HepG2 (cell line): ENCODE results near the gene SH3GL1. TPM values are rescaled to one million over a fixed set of nuclear protein-coding genes. Genes with fewer than 3 reads are reported as not detected.
A peak's percentile ranks its signal among the peaks of the same experiment; 100 is the strongest.

ENCODE experiments used
- ATAC-seq: fragments of 200-7000 bp; cut with Tn5 transposase; 3 replicates; pipeline ENCODE4 v1.9.1; 2020; ENCODE audit warnings: mild to moderate bottlenecking, moderate library complexity
- BruUV-seq: library from RNA; stranded (reverse); fragments of 400-500 nt; replicated peaks from 2 replicates; lab custom pipeline; 2021; lab: Mats Ljungman, UMichigan
- CTCF ChIA-PET: fragments of 300-600 bp; formaldehyde crosslinking; extraction: SDS; loops from one replicate; lab custom pipeline; 2021; ENCODE audit warnings: low total read pairs, inconsistent platforms, low intra/inter-chr PET ratio; lab: Yijun Ruan, JAX
- POLR2A ChIA-PET: fragments of 350-600 bp; sonication (Branson Sonifier 250); formaldehyde crosslinking; loops from one replicate; lab custom pipeline; 2020; ENCODE audit warnings: antibody characterized with exemption, inconsistent platforms; lab: Yijun Ruan, JAX
- DNase-seq: peaks from one replicate; pipeline ENCODE4 v3.0.0-alpha.2; 2015; ENCODE audit warnings: low spot score
- FAIRE-seq: peaks from 3 replicates; lab custom pipeline; 2011; peaks lifted over from hg19 to GRCh38; lab: Jason Lieb, UNC
- H2AFZ ChIP-seq: one replicate; pipeline ENCODE4 v1.6.1; 2011; ENCODE audit warnings: low read length, inconsistent platforms
- H3K27ac ChIP-seq: fragments of 300-600 bp; 3 replicates; pipeline ENCODE4 v1.8.0; 2011; ENCODE audit warnings: mixed run types, mild to moderate bottlenecking, mixed read lengths, low read length, inconsistent platforms; ENCODE audit not compliant: insufficient read depth; ENCODE audit errors: extremely low read length
- H3K27me3 ChIP-seq, 2 experiments: fragments of 200-600 bp in 1 of 2; 2 replicates in 1 of 2; 3 replicates in 1 of 2; pipeline versions ENCODE4 v1.6.0 to v1.8.0; 2011; ENCODE audit warnings: low read length in 2 of 2, mild to moderate bottlenecking in 2 of 2, moderate library complexity in 2 of 2, inconsistent platforms in 1 of 2; ENCODE audit not compliant: insufficient read depth in 2 of 2, control insufficient read depth in 1 of 2
- H3K36me3 ChIP-seq, 2 experiments: fragments of 200-600 bp in 1 of 2; replicated peaks in 1 of 2; 2 replicates in 1 of 2; 3 replicates in 1 of 2; pipeline versions ENCODE4 v1.5.1 to v1.8.0; 2011; ENCODE audit warnings: low read length in 2 of 2, inconsistent platforms in 1 of 2; ENCODE audit not compliant: insufficient read depth in 2 of 2, control insufficient read depth in 1 of 2
- H3K4me1 ChIP-seq: 2 replicates; pipeline ENCODE4 v1.5.1; 2012; ENCODE audit warnings: low read length, inconsistent platforms; ENCODE audit not compliant: insufficient read depth
- H3K4me2 ChIP-seq: 2 replicates; pipeline ENCODE4 v1.6.0; 2011; ENCODE audit warnings: low read depth, low read length, inconsistent platforms
- H3K4me3 ChIP-seq, 3 experiments: fragments of 200-600 bp in 1 of 3; sonication (generic), shearing (Covaris generic) in 1 of 3; replicated peaks in 1 of 3; 2 replicates each; pipeline ENCODE4 v1.5.1; 2011 to 2016; ENCODE audit warnings: low read length in 3 of 3, inconsistent platforms in 2 of 3, low read depth in 2 of 3, mild to moderate bottlenecking in 2 of 3, control low read depth in 1 of 3, mixed read lengths in 1 of 3; ENCODE audit not compliant: insufficient read depth in 1 of 3
- H3K79me2 ChIP-seq: one replicate; pipeline ENCODE4 v1.6.1; 2011; ENCODE audit warnings: low read length, inconsistent platforms; ENCODE audit not compliant: insufficient read depth
- H3K9ac ChIP-seq: 2 replicates; pipeline ENCODE4 v1.6.0; 2011; ENCODE audit warnings: mild to moderate bottlenecking, low read depth, low read length, inconsistent platforms; ENCODE audit not compliant: insufficient read depth
- H3K9me3 ChIP-seq: 2 replicates; pipeline ENCODE4 v1.5.1; 2012; ENCODE audit warnings: mild to moderate bottlenecking, low read length
- H4K20me1 ChIP-seq: 2 replicates; pipeline ENCODE4 v1.6.0; 2011; ENCODE audit warnings: inconsistent platforms, mild to moderate bottlenecking, low read length, moderate library complexity; ENCODE audit not compliant: insufficient read depth
- ARHGAP35 ChIP-seq: sonication (generic); formaldehyde crosslinking; IDR thresholded peaks from 2 replicates; pipeline ENCODE4 v1.9.0; 2022; ENCODE audit warnings: mild to moderate bottlenecking, inconsistent platforms, moderate library complexity, missing genetic modification reagents, borderline replicate concordance
- ATF1 ChIP-seq: IDR thresholded peaks from 2 replicates; pipeline ENCODE4 v1.6.1; 2016; ENCODE audit warnings: mild to moderate bottlenecking, control low read depth
- CREB1 ChIP-seq, 2 experiments: fragments of 450-650 bp in 1 of 2; IDR thresholded peaks; 2 replicates each; pipeline ENCODE4 v1.6.1; 2016 to 2017; ENCODE audit warnings: control low read depth in 1 of 2, mild to moderate bottlenecking in 1 of 2, missing compliant biosample characterization in 1 of 2, missing genetic modification characterization in 1 of 2
- GATA4 ChIP-seq: sonication (generic); IDR thresholded peaks from 2 replicates; pipeline ENCODE4 v1.6.1; 2016; ENCODE audit warnings: antibody characterized with exemption, low read depth, borderline replicate concordance
- HOXA9 ChIP-seq: sonication (generic); formaldehyde crosslinking; IDR thresholded peaks from 2 replicates; pipeline ENCODE4 v1.8.1; 2022; ENCODE audit warnings: missing genetic modification reagents, mild to moderate bottlenecking, moderate library complexity, borderline replicate concordance
- SKI ChIP-seq: fragments of 450-650 bp; IDR thresholded peaks from one replicate; pipeline ENCODE4 v1.6.1; 2018; ENCODE audit warnings: mild to moderate bottlenecking; ENCODE audit not compliant: partially characterized antibody
- ZNF225 ChIP-seq: sonication (generic); formaldehyde crosslinking; IDR thresholded peaks from 2 replicates; pipeline ENCODE4 v1.4.0; 2020; ENCODE audit warnings: mild to moderate bottlenecking, missing genetic modification reagents
- ZNF282 ChIP-seq: fragments of 450-650 bp; IDR thresholded peaks from 2 replicates; pipeline ENCODE4 v1.6.1; 2018; ENCODE audit not compliant: partially characterized antibody
- ZNF678 ChIP-seq: sonication (generic); formaldehyde crosslinking; IDR thresholded peaks from 2 replicates; pipeline ENCODE4 v1.4.0; 2020; ENCODE audit warnings: mild to moderate bottlenecking, missing genetic modification reagents
- WGBS: methylation state at CpG from one replicate; pipeline ENCODE4 v1.1.6; 2017; ENCODE audit warnings: low lambda C conversion rate; 5-methylcytosine and 5-hydroxymethylcytosine counted together
- in situ Hi-C: cut with HindIII; loops from 2 replicates; pipeline ENCODE4 v1.10.0; 2017; ENCODE audit warnings: low pct_unique_long_range_greater_than_20kb; ENCODE audit not compliant: extremely low pct_ligation_motif_present
- intact Hi-C: fragments of 100-400 bp; cut with micrococcal nuclease; formaldehyde crosslinking; loops from one replicate; pipeline ENCODE4 v1.10.0; 2022; ENCODE audit not compliant: unreplicated experiment
- polyA plus RNA-seq, 8 experiments: library from polyadenylated mRNA; depleted of rRNA in 3 of 8; stranded (reverse) in 7 of 8; unstranded in 1 of 8; fragments of >200 nt; fragmentation: Illumina TruSeq in 4 of 8; extraction: Trizol in 4 of 8; gene quantifications; 2 replicates each; pipeline versions ENCODE4 v1.2.1 to v1.2.3, GENCODE V29; 2011 to 2016; ENCODE audit warnings: low read depth in 4 of 8, missing spikeins in 1 of 8, mixed read lengths in 1 of 8; ENCODE audit not compliant: insufficient read depth in 1 of 8
- total RNA-seq, 5 experiments: library from RNA; depleted of rRNA; stranded (reverse); fragments of >200 nt; fragmentation: Illumina TruSeq; extraction: Trizol; gene quantifications; 2 replicates each; pipeline ENCODE4 v1.2.3, GENCODE V29; 2016; ENCODE audit warnings: low read depth in 1 of 5
- TF ChIP-seq, protein P1 (sequence below): sonication (generic); formaldehyde crosslinking; IDR thresholded peaks from 2 replicates; pipeline ENCODE4 v1.5.0; 2020; ENCODE audit warnings: missing genetic modification reagents
- TF ChIP-seq, protein P2 (sequence below): sonication (generic); formaldehyde crosslinking; IDR thresholded peaks from 2 replicates; pipeline ENCODE4 v1.4.0; 2020; ENCODE audit warnings: missing genetic modification reagents

The SH3GL1 gene
- total and polyA plus RNA-seq, 2 of the 13 experiments (the other 11 are each of a cell fraction or from before 2014, with no cell fraction given), result 33.0 to 45.1 TPM

DNA sequence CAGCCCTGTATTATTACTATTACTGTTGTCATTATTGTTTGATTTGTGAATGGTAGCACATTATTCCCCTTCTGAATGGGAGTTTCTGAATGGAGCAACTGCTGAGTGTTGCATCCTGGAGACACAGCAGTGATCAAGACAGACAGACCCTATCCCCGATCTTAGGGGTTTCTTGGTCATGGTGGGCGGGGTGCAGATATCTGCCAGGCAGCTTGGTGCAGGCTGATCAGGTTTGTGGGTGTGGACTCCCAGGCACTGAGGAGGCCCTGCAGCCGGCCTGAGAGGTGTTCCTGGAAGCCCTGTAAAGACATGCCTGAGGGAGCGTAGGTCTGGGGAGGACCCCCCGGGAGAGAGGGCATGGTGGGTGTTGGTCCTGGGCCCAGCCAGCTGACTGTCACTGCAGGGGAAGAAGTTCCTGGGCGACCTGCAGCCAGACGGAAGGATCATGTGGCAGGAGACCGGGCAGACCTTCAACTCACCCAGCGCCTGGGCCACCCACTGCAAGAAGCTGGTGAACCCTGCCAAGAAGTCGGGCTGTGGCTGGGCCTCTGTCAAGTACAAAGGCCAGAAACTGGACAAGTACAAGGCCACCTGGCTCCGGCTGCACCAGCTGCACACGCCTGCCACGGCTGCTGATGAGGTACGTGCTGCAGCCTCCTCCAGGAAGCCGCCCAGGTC, 54.9 kb downstream of the SH3GL1 start:
- ChIA-PET POLR2A (interaction anchor here (0.7 kb wide), 1 partner anchor 68 kb away, joined by 3 read pairs; no protein-coding TSS in a partner anchor), CTCF (no interaction called here)
- no TSS peak for BruUV-seq

DNA sequence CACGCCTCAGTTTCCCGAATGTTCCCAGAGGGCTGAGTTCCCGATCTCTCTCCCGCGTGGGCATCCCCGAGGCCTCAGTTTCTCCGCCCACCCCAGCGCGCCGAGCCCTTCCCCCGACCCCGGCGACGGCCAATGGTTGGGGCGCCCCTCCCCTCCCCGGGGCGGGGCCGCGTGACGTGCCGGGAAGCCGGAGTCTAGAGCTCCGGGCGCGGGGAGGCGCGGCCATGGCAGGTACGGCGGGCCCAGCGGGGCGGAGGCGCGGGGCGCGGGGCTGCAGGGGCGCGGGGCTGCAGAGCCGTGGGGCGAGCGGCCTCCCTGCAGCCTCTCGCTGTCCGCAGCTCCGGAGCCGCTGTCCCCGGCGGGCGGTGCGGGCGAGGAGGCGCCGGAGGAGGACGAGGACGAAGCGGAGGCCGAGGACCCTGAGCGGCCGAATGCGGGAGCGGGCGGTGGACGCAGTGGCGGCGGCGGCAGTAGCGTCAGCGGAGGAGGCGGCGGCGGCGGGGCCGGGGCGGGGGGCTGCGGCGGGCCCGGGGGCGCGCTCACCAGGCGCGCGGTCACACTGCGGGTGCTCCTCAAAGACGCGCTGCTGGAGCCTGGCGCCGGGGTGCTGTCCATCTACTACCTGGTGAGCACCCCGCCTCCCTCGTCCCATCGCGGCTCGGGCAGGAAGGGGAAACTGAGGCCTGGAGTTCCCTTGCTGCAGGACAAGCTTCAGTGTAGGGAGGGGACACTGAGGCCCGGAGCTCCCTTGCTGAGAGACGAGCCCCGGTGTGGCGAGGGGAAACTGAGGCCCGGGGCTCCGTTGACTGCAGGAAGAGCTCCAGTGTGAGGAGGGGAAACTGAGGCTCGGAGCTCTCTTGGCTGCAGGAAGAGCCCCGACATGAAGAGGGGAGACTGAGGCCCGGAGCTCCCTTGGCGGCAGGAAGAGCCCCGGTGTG, 56.7 kb downstream of the SH3GL1 start, which contains the start of gene MPND:
TSS of gene MPND (plus strand) at position 193 of the 938 bp plus-strand sequence. CDS start at position 225, 32 bp downstream.
- no peaks in the 10 kb centered on the region for H4K20me1 ChIP-seq
- peak within 1 kb of the TSS; percentile 69 to 88 (median 88) for H3K4me3 ChIP-seq
- in situ Hi-C loops (no loop called here), intact Hi-C loops (loop anchor here (2.0 to 5.0 kb wide), 2 partner anchors 77 to 716 kb away; partner anchors contain the start of gene CACTIN)
- ATAC-seq, result peak; percentile 75
- peak within 1 kb of the TSS; percentile 99 for H3K4me2 ChIP-seq
- 5% methylated on average over 26 of the region's 101 CpGs for WGBS
- H3K36me3 ChIP-seq, result no peaks in the 10 kb centered on the region
- DNase-seq, result peak; percentile 72
- no peak for FAIRE-seq
- H3K9me3 ChIP-seq, result no peaks in the 10 kb centered on the region
- CTCF ChIA-PET, result no interaction called here
- POLR2A ChIA-PET, result interaction anchor here (0.9 to 4.7 kb wide), 29 partner anchors 9 to 285 kb away, joined by 3 to 66 read pairs (median 7); partner anchors contain the start of genes HDGFL2, LRG1, PLIN5 and SH3GL1
- no peaks in the 10 kb centered on the region; a peak in 1 of 5 replicates for H3K27me3 ChIP-seq
- peaks cover 3% of the 10 kb centered on the region for H3K79me2 ChIP-seq
- H3K9ac ChIP-seq, result peak within 1 kb of the TSS; percentile 88
- peaks cover 52% of the 10 kb centered on the region for H3K4me1 ChIP-seq
- H2AFZ ChIP-seq, result no peak within 1 kb of the TSS
- H3K27ac ChIP-seq, result peak within 1 kb of the TSS; percentile 98
- BruUV-seq, result no TSS peak
- TF ChIP-seq, protein P1, sequence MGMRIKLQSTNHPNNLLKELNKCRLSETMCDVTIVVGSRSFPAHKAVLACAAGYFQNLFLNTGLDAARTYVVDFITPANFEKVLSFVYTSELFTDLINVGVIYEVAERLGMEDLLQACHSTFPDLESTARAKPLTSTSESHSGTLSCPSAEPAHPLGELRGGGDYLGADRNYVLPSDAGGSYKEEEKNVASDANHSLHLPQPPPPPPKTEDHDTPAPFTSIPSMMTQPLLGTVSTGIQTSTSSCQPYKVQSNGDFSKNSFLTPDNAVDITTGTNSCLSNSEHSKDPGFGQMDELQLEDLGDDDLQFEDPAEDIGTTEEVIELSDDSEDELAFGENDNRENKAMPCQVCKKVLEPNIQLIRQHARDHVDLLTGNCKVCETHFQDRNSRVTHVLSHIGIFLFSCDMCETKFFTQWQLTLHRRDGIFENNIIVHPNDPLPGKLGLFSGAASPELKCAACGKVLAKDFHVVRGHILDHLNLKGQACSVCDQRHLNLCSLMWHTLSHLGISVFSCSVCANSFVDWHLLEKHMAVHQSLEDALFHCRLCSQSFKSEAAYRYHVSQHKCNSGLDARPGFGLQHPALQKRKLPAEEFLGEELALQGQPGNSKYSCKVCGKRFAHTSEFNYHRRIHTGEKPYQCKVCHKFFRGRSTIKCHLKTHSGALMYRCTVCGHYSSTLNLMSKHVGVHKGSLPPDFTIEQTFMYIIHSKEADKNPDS, result peak; percentile 71; the same call in 1 of the 2 replicates
- TF ChIP-seq, protein P2, sequence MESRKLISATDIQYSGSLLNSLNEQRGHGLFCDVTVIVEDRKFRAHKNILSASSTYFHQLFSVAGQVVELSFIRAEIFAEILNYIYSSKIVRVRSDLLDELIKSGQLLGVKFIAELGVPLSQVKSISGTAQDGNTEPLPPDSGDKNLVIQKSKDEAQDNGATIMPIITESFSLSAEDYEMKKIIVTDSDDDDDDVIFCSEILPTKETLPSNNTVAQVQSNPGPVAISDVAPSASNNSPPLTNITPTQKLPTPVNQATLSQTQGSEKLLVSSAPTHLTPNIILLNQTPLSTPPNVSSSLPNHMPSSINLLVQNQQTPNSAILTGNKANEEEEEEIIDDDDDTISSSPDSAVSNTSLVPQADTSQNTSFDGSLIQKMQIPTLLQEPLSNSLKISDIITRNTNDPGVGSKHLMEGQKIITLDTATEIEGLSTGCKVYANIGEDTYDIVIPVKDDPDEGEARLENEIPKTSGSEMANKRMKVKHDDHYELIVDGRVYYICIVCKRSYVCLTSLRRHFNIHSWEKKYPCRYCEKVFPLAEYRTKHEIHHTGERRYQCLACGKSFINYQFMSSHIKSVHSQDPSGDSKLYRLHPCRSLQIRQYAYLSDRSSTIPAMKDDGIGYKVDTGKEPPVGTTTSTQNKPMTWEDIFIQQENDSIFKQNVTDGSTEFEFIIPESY, result 0 out of 2 replicates have a peak, but pooled peaks have one; percentile 0
- TF ChIP-seq GATA4, result no peak
- TF ChIP-seq ZNF678 (CRISPR knock-in tag), result peak; percentile 10; the same call in 1 of the 2 replicates
- TF ChIP-seq ARHGAP35 (CRISPR knock-in tag), result no peak
- no peak for TF ChIP-seq ZNF282
- TF ChIP-seq ZNF225 (CRISPR knock-in tag), result no peak
- TF ChIP-seq CREB1 (IDR thresholded peaks at IDR 0.05), result peak; percentile 52
- no peak for TF ChIP-seq CREB1 (CRISPR knock-in tag; IDR thresholded peaks at IDR 0.05)

More for the DNA sequence above, 54.9 kb downstream of the SH3GL1 start:
- in situ Hi-C loops (no loop called here), intact Hi-C loops (no loop called here)
- 97% methylated on average over 7 of the region's 15 CpGs for WGBS
- ATAC-seq, result no peak
- H3K4me1 ChIP-seq, result peaks cover 38% of the 10 kb centered on the region
- 0 out of 5 replicates have a peak, but pooled peaks cover 0 to 1% of the 10 kb centered on the region in 2 experiments for H3K36me3 ChIP-seq
- H3K27me3 ChIP-seq, result no peaks in the 10 kb centered on the region; a peak in 1 of 5 replicates
- peaks cover 3% of the 10 kb centered on the region for H3K79me2 ChIP-seq
- TF ChIP-seq SKI, result peak; percentile 24
- TF ChIP-seq ATF1 (CRISPR knock-in tag), result no peak
- no peak for TF ChIP-seq HOXA9 (CRISPR knock-in tag)
- H3K9me3 ChIP-seq, result no peaks in the 10 kb centered on the region
- no peak for FAIRE-seq
- no peak overlapping the region for H3K4me3 ChIP-seq
- DNase-seq, result no peak
- no peaks in the 10 kb centered on the region for H4K20me1 ChIP-seq
- no peak overlapping the region for H3K27ac ChIP-seq
- H2AFZ ChIP-seq, result no peak overlapping the region
- no peak overlapping the region for H3K4me2 ChIP-seq
- H3K9ac ChIP-seq, result no peak overlapping the region; the same call in 1 of the 2 replicates
